H9 (cell line): ENCODE measurements around the gene FNDC3B. TPM values are rescaled to one million over a fixed set of nuclear protein-coding genes. Genes with fewer than 3 reads are reported as not detected.

Experiments
- DNase-seq: peaks from one replicate; pipeline ENCODE4 v3.0.0-alpha.2; 2017
- H2AFZ ChIP-seq: one replicate; pipeline ENCODE4 v1.6.1; 2013; ENCODE audit warnings: mild to moderate bottlenecking, low read length, control low read depth, moderate library complexity
- H2AK5ac ChIP-seq: 2 replicates; pipeline ENCODE4 v1.6.1; 2013; ENCODE audit warnings: low read length, control low read depth, mixed read lengths; ENCODE audit not compliant: insufficient read length
- H2BK120ac ChIP-seq: one replicate; pipeline ENCODE4 v1.6.1; 2013; ENCODE audit warnings: low read depth, mild to moderate bottlenecking, low read length, control low read depth, inconsistent platforms; ENCODE audit not compliant: poor library complexity, severe bottlenecking
- H2BK12ac ChIP-seq: 2 replicates; pipeline ENCODE4 v1.6.1; 2013; ENCODE audit warnings: low read length, control low read depth, mixed read lengths, low read depth; ENCODE audit not compliant: insufficient read length
- H2BK15ac ChIP-seq: 2 replicates; pipeline ENCODE4 v1.6.1; 2013; ENCODE audit warnings: low read depth, low read length, control low read depth
- H2BK20ac ChIP-seq: one replicate; pipeline ENCODE4 v1.6.1; 2013; ENCODE audit warnings: low read depth, mild to moderate bottlenecking, low read length, control low read depth, inconsistent platforms; ENCODE audit not compliant: poor library complexity, severe bottlenecking
- H2BK5ac ChIP-seq: 2 replicates; pipeline ENCODE4 v1.6.1; 2013; ENCODE audit warnings: low read length, control low read depth, mixed read lengths; ENCODE audit not compliant: insufficient read length
- H3K14ac ChIP-seq: 2 replicates; pipeline ENCODE4 v1.6.1; 2013; ENCODE audit warnings: low read length, control low read depth; ENCODE audit not compliant: insufficient read depth
- H3K18ac ChIP-seq: 2 replicates; pipeline ENCODE4 v1.6.1; 2013; ENCODE audit warnings: low read depth, mild to moderate bottlenecking, mixed read lengths, low read length, control low read depth; ENCODE audit not compliant: insufficient read length
- H3K23ac ChIP-seq: 2 replicates; pipeline ENCODE4 v1.6.1; 2013; ENCODE audit warnings: low read length, control low read depth, mixed read lengths, low read depth; ENCODE audit not compliant: insufficient read length
- H3K23me2 ChIP-seq: 2 replicates; pipeline ENCODE4 v1.6.1; 2013; ENCODE audit warnings: low read depth, mild to moderate bottlenecking, mixed read lengths, low read length, control low read depth; ENCODE audit not compliant: insufficient read length, poor library complexity, severe bottlenecking
- H3K27ac ChIP-seq: 2 replicates; pipeline ENCODE4 v1.5.1; 2013; ENCODE audit warnings: low read length, control low read depth, mixed read lengths, low read depth; ENCODE audit not compliant: insufficient read length
- H3K27me3 ChIP-seq: 2 replicates; pipeline ENCODE4 v1.6.1; 2013; ENCODE audit warnings: low read length, control low read depth, inconsistent platforms; ENCODE audit not compliant: insufficient read depth
- H3K4ac ChIP-seq: 2 replicates; pipeline ENCODE4 v1.6.1; 2013; ENCODE audit warnings: low read depth, mild to moderate bottlenecking, control low read depth, inconsistent platforms, low read length, moderate library complexity
- H3K4me1 ChIP-seq: 2 replicates; pipeline ENCODE4 v1.6.1; 2013; ENCODE audit warnings: low read length, control low read depth, inconsistent platforms; ENCODE audit not compliant: insufficient read depth
- H3K4me2 ChIP-seq: 2 replicates; pipeline ENCODE4 v1.6.1; 2013; ENCODE audit warnings: low read length, control low read depth, mixed read lengths; ENCODE audit not compliant: insufficient read length, insufficient read depth
- H3K56ac ChIP-seq: 2 replicates; pipeline ENCODE4 v1.6.1; 2013; ENCODE audit warnings: low read depth, mild to moderate bottlenecking, mixed read lengths, low read length, control low read depth; ENCODE audit not compliant: insufficient read length
- H3K79me1 ChIP-seq: 2 replicates; pipeline ENCODE4 v1.6.1; 2013; ENCODE audit warnings: low read depth, mild to moderate bottlenecking, moderate library complexity, low read length, control low read depth, inconsistent platforms; ENCODE audit not compliant: insufficient read depth, poor library complexity, severe bottlenecking
- H3K79me2 ChIP-seq: 2 replicates; pipeline ENCODE4 v1.6.1; 2013; ENCODE audit warnings: low read length, control low read depth, inconsistent platforms; ENCODE audit not compliant: insufficient read depth
- H3K9ac ChIP-seq: 2 replicates; pipeline ENCODE4 v1.6.1; 2013; ENCODE audit warnings: low read length, control low read depth, mixed read lengths; ENCODE audit not compliant: insufficient read length; ENCODE audit errors: extremely low read depth
- H3K9me3 ChIP-seq: one replicate; pipeline ENCODE4 v1.6.1; 2013; ENCODE audit warnings: low read depth, low read length, inconsistent platforms; ENCODE audit not compliant: control insufficient read depth
- H3T11ph ChIP-seq: one replicate; pipeline ENCODE4 v1.6.1; 2013; ENCODE audit warnings: mild to moderate bottlenecking, low read length, control low read depth, inconsistent platforms
- H4K20me1 ChIP-seq: one replicate; pipeline ENCODE4 v1.6.1; 2013; ENCODE audit not compliant: control insufficient read depth, insufficient read length, insufficient read depth
- H4K5ac ChIP-seq: 2 replicates; pipeline ENCODE4 v1.6.1; 2013; ENCODE audit warnings: low read depth, mild to moderate bottlenecking, mixed read lengths, low read length, control low read depth; ENCODE audit not compliant: insufficient read length
- H4K8ac ChIP-seq: replicated peaks from 2 replicates; pipeline ENCODE4 v1.6.1; 2013; ENCODE audit warnings: low read length, control low read depth, mixed read lengths, low read depth; ENCODE audit not compliant: insufficient read length
- H4K91ac ChIP-seq: 2 replicates; pipeline ENCODE4 v1.6.1; 2013; ENCODE audit warnings: low read depth, mild to moderate bottlenecking, moderate library complexity, mixed read lengths, low read length, control low read depth; ENCODE audit not compliant: insufficient read length
- H3K27ac Mint-ChIP-seq, 3 experiments: 2 replicates in 2 of 3; 3 replicates in 1 of 3; pipeline ENCODE4 v1.8.0; 2020 to 2021; ENCODE audit warnings: mixed read lengths in 3 of 3, mild to moderate bottlenecking in 1 of 3, moderate library complexity in 1 of 3
- H3K27me3 Mint-ChIP-seq: 2 replicates; pipeline ENCODE4 v1.8.0; 2021; ENCODE audit warnings: low read depth, mild to moderate bottlenecking, moderate library complexity, mixed read lengths
- H3K36me3 Mint-ChIP-seq, 3 experiments: 2 replicates in 2 of 3; 3 replicates in 1 of 3; pipeline ENCODE4 v1.8.0; 2020 to 2021; ENCODE audit warnings: low read depth in 3 of 3, mixed read lengths in 3 of 3; ENCODE audit not compliant: insufficient read depth in 1 of 3
- H3K4me1 Mint-ChIP-seq, 2 experiments: 2 replicates each; pipeline ENCODE4 v1.8.0; 2020; ENCODE audit warnings: mixed read lengths in 2 of 2
- H3K4me3 Mint-ChIP-seq, 2 experiments: 2 replicates in 1 of 2; 3 replicates in 1 of 2; pipeline ENCODE4 v1.8.0; 2020 to 2021; ENCODE audit warnings: mild to moderate bottlenecking in 2 of 2, mixed read lengths in 2 of 2, moderate library complexity in 1 of 2
- H3K9me3 Mint-ChIP-seq, 2 experiments: 2 replicates in 1 of 2; 3 replicates in 1 of 2; pipeline ENCODE4 v1.8.0; 2020; ENCODE audit warnings: mild to moderate bottlenecking in 2 of 2, mixed read lengths in 2 of 2, moderate library complexity in 1 of 2
- CTCF ChIP-seq: fragments of 200-600 bp; sonication (generic); conservative IDR thresholded peaks from 3 replicates; pipeline ENCODE4 v1.8.0; 2021; ENCODE audit warnings: antibody characterized with exemption, mild to moderate bottlenecking
- WGBS: extraction: QIAGEN DNeasy Blood & Tissue Kit; methylation state at CpG from one replicate; pipeline ENCODE4 v1.1.7; 2013; ENCODE audit warnings: missing lambda C conversion rate, low lambda C conversion rate, mixed read lengths; ENCODE audit not compliant: insufficient read length; ENCODE audit errors: extremely low coverage; 5-methylcytosine and 5-hydroxymethylcytosine counted together
- total RNA-seq: library from RNA; stranded (reverse); gene quantifications from 2 replicates; pipeline ENCODE4 v1.2.1, GENCODE V29; 2021

FNDC3B gene
- total RNA-seq, 1 experiment from 2014 or later = 43.8 TPM

- H2BK12ac ChIP-seq = no peak overlapping the region
- peaks cover 4% of the 10 kb centered on the region for H4K20me1 ChIP-seq
- WGBS = no CpG with 5 or more reads among the region's 6 CpGs
- Mint-ChIP-seq H3K36me3 (peaks cover 0 to 2% (median 0%) of the 10 kb centered on the region in 3 experiments; a peak in 2 of 7 replicates), H3K4me3 (no peak overlapping the region), H3K9me3 (peaks cover 3 to 7% of the 10 kb centered on the region in 2 experiments; a peak in 4 of 5 replicates), H3K27ac (no peak overlapping the region; a peak in 1 of 7 replicates), H3K4me1 (peaks cover 20 to 25% of the 10 kb centered on the region in 2 experiments), H3K27me3 (peaks cover 51% of the 10 kb centered on the region)
- no peak overlapping the region for H3K18ac ChIP-seq
- no peak overlapping the region for H2BK120ac ChIP-seq
- no peaks in the 10 kb centered on the region for H3K79me1 ChIP-seq
- H3K27ac ChIP-seq = no peak overlapping the region
- no peak for DNase-seq
- H3K4me1 ChIP-seq = no peaks in the 10 kb centered on the region
- peaks cover 32% of the 10 kb centered on the region for H3K27me3 ChIP-seq
- H4K5ac ChIP-seq = no peak overlapping the region
- no peak for TF ChIP-seq CTCF
- H3K14ac ChIP-seq = no peak overlapping the region
- H2BK20ac ChIP-seq = no peak overlapping the region
- no peak overlapping the region for H3K4me2 ChIP-seq
- no peak overlapping the region for H4K91ac ChIP-seq
- H3K9me3 ChIP-seq = no peaks in the 10 kb centered on the region
- H2BK15ac ChIP-seq = no peak overlapping the region
- H3K79me2 ChIP-seq = no peaks in the 10 kb centered on the region
- no peak overlapping the region for H3K9ac ChIP-seq
- H3K23me2 ChIP-seq = peaks cover 7% of the 10 kb centered on the region
- no peak overlapping the region for H3K4ac ChIP-seq
- no peak overlapping the region for H2AFZ ChIP-seq
- no peak overlapping the region for H3T11ph ChIP-seq
- H3K23ac ChIP-seq = no peak overlapping the region
- H2BK5ac ChIP-seq = no peak overlapping the region
- H3K56ac ChIP-seq = no peak overlapping the region
- H2AK5ac ChIP-seq = no peak overlapping the region
- no peak overlapping the region for H4K8ac ChIP-seq
Observed at GRCh38 chr3:172444821-172445220, 405.4 kb downstream of the FNDC3B start.
